ENCODE results near the gene COQ3. TPM values are rescaled to one million over a fixed set of nuclear protein-coding genes. Genes with fewer than 3 reads are reported as not detected.

COQ3 gene
- total RNA-seq (4.8 TPM), polyA plus RNA-seq (10.8 TPM)

GRCh38 chr6:99393698-99394531 is at the start of gene COQ3:
TSS of gene COQ3 (minus strand) at chr6:99394195. CDS start at chr6:99394179, 16 bp downstream.
- DNase-seq (ENCODE audit: extremely low spot score) = peak; percentile 59
- WGBS = 10% methylated on average over 56 of the region's 56 CpGs
- H3K36me3 ChIP-seq (ENCODE audit: insufficient read depth) = peaks cover 3% of the 10 kb centered on the region
- no peaks in the 10 kb centered on the region for H3K4me1 ChIP-seq (ENCODE audit: insufficient read depth)
- peak within 1 kb of the TSS; percentile 60 for H3K4me3 ChIP-seq (ENCODE audit: low read depth, low read length)
- peak within 1 kb of the TSS; percentile 85 for H3K27ac ChIP-seq (ENCODE audit: low read depth)

- Histone ChIP-seq H3K4me1 (ENCODE audit: insufficient read depth) (no peaks in the 10 kb centered on the region), H3K27ac (ENCODE audit: low read depth) (no peak overlapping the region), H3K36me3 (ENCODE audit: insufficient read depth) (no peaks in the 10 kb centered on the region), H3K4me3 (ENCODE audit: low read depth, low read length) (no peak overlapping the region)
- no peak for DNase-seq (ENCODE audit: extremely low spot score)
- 8% methylated on average over 3 of the region's 3 CpGs for WGBS
These were observed 40.9 kb upstream of the COQ3 start for GRCh38 chr6:99434702-99435530.

GRCh38 chr6:99432877-99433276 is 38.9 kb upstream of the COQ3 start:
- no peak for DNase-seq (ENCODE audit: extremely low spot score)
- WGBS = 89% methylated on average over 2 of the region's 2 CpGs
- H3K36me3 ChIP-seq (ENCODE audit: insufficient read depth) = no peaks in the 10 kb centered on the region
- H3K4me3 ChIP-seq (ENCODE audit: low read depth, low read length) = no peak overlapping the region
- no peak overlapping the region for H3K27ac ChIP-seq (ENCODE audit: low read depth)
- no peaks in the 10 kb centered on the region for H3K4me1 ChIP-seq (ENCODE audit: insufficient read depth)

- 89% methylated on average over 2 of the region's 2 CpGs for WGBS
- Histone ChIP-seq H3K4me1 (ENCODE audit: insufficient read depth) (no peaks in the 10 kb centered on the region), H3K27ac (ENCODE audit: low read depth) (no peak overlapping the region), H3K36me3 (ENCODE audit: insufficient read depth) (no peaks in the 10 kb centered on the region), H3K4me3 (ENCODE audit: low read depth, low read length) (no peak overlapping the region)
- no peak for DNase-seq (ENCODE audit: extremely low spot score)
These were observed 37.9 kb upstream of the COQ3 start for GRCh38 chr6:99431901-99432300.

GRCh38 chr6:99427988-99428387 is 34.0 kb upstream of the COQ3 start:
- no peaks in the 10 kb centered on the region for H3K4me1 ChIP-seq (ENCODE audit: insufficient read depth)
- WGBS = 99% methylated on average over 5 of the region's 5 CpGs
- H3K27ac ChIP-seq (ENCODE audit: low read depth) = no peak overlapping the region
- H3K36me3 ChIP-seq (ENCODE audit: insufficient read depth) = peaks cover 2% of the 10 kb centered on the region
- no peak for DNase-seq (ENCODE audit: extremely low spot score)
- no peak overlapping the region for H3K4me3 ChIP-seq (ENCODE audit: low read depth, low read length)

- Histone ChIP-seq H3K36me3 (ENCODE audit: insufficient read depth) (peaks cover 2% of the 10 kb centered on the region), H3K27ac (ENCODE audit: low read depth) (peak overlapping the region; percentile 32), H3K4me3 (ENCODE audit: low read depth, low read length) (peak overlapping the region; percentile 58), H3K4me1 (ENCODE audit: insufficient read depth) (no peaks in the 10 kb centered on the region)
- 25% methylated on average over 4 of the region's 4 CpGs for WGBS
- no peak for DNase-seq (ENCODE audit: extremely low spot score)
These were observed 32.4 kb upstream of the COQ3 start for GRCh38 chr6:99426451-99426757.

- peaks cover 2% of the 10 kb centered on the region for H3K36me3 ChIP-seq (ENCODE audit: insufficient read depth)
- WGBS = 1% methylated on average over 29 of the region's 29 CpGs
- H3K4me1 ChIP-seq (ENCODE audit: insufficient read depth) = no peaks in the 10 kb centered on the region
These were observed 31.9 kb upstream of the COQ3 start for GRCh38 chr6:99425647-99426450.

GRCh38 chr6:99424761-99425646 is 31.0 kb upstream of the COQ3 start, which contains the start of gene PNISR:
TSS of gene PNISR (minus strand) at chr6:99425308. CDS start at chr6:99414659, 10,649 bp downstream.
- Histone ChIP-seq H3K36me3 (ENCODE audit: insufficient read depth) (peaks cover 2% of the 10 kb centered on the region), H3K27ac (ENCODE audit: low read depth) (peak within 1 kb of the TSS; percentile 95), H3K4me3 (ENCODE audit: low read depth, low read length) (peak within 1 kb of the TSS; percentile 58), H3K4me1 (ENCODE audit: insufficient read depth) (no peaks in the 10 kb centered on the region)
- WGBS = under 1% methylated on average over 53 of the region's 53 CpGs
- DNase-seq (ENCODE audit: extremely low spot score) = peak; percentile 98

More at GRCh38 chr6:99425647-99426450, 31.9 kb upstream of the COQ3 start:
- peak; percentile 80 for DNase-seq (ENCODE audit: extremely low spot score)
- H3K4me3 ChIP-seq (ENCODE audit: low read depth, low read length) = peak overlapping the region; percentile 58
- H3K27ac ChIP-seq (ENCODE audit: low read depth) = peak overlapping the region; percentile 94

- peak overlapping the region; percentile 54 for H3K4me3 ChIP-seq (ENCODE audit: low read depth, low read length)
- no peaks in the 10 kb centered on the region for H3K4me1 ChIP-seq (ENCODE audit: insufficient read depth)
- no peak for DNase-seq (ENCODE audit: extremely low spot score)
- H3K27ac ChIP-seq (ENCODE audit: low read depth) = no peak overlapping the region
- WGBS = 51% methylated on average over 5 of the region's 5 CpGs
- H3K36me3 ChIP-seq (ENCODE audit: insufficient read depth) = peaks cover 2% of the 10 kb centered on the region
These were observed 30.0 kb upstream of the COQ3 start for GRCh38 chr6:99424022-99424421.

GRCh38 chr6:99422912-99423311 is 28.9 kb upstream of the COQ3 start:
- DNase-seq (ENCODE audit: extremely low spot score) = no peak
- 78% methylated on average over 6 of the region's 6 CpGs for WGBS
- Histone ChIP-seq H3K4me1 (ENCODE audit: insufficient read depth) (no peaks in the 10 kb centered on the region), H3K4me3 (ENCODE audit: low read depth, low read length) (peak overlapping the region; percentile 14), H3K27ac (ENCODE audit: low read depth) (no peak overlapping the region), H3K36me3 (ENCODE audit: insufficient read depth) (peaks cover 2% of the 10 kb centered on the region)

- H3K27ac ChIP-seq (ENCODE audit: low read depth) = no peak overlapping the region
- no peak overlapping the region for H3K4me3 ChIP-seq (ENCODE audit: low read depth, low read length)
- H3K4me1 ChIP-seq (ENCODE audit: insufficient read depth) = peaks cover 2% of the 10 kb centered on the region
- no peak for DNase-seq (ENCODE audit: extremely low spot score)
- peaks cover 2% of the 10 kb centered on the region for H3K36me3 ChIP-seq (ENCODE audit: insufficient read depth)
- WGBS = 84% methylated on average over 9 of the region's 9 CpGs
These were observed 23.1 kb upstream of the COQ3 start for GRCh38 chr6:99416892-99417767.

- Histone ChIP-seq H3K4me1 (ENCODE audit: insufficient read depth) (peaks cover 2% of the 10 kb centered on the region), H3K4me3 (ENCODE audit: low read depth, low read length) (no peak overlapping the region), H3K27ac (ENCODE audit: low read depth) (no peak overlapping the region), H3K36me3 (ENCODE audit: insufficient read depth) (peaks cover 4% of the 10 kb centered on the region)
- DNase-seq (ENCODE audit: extremely low spot score) = no peak
- 81% methylated on average over 2 of the region's 2 CpGs for WGBS
These were observed 22.2 kb upstream of the COQ3 start for GRCh38 chr6:99416226-99416625.

Measured in urinary bladder (tissue), 4 donors.